B cell (primary cell): ENCODE results near the gene RPS6KL1.

Source experiments
- CTCF ChIP-seq: fragments of 200-600 bp; IDR thresholded peaks from one replicate; pipeline ENCODE4 v1.8.0; 2022; ENCODE audit warnings: antibody characterized with exemption, mild to moderate bottlenecking
- EZH2 ChIP-seq: IDR thresholded peaks from 2 replicates; pipeline ENCODE4 v1.6.1; 2012; ENCODE audit warnings: borderline replicate concordance, low read depth, mild to moderate bottlenecking, moderate library complexity, low read length; ENCODE audit not compliant: insufficient read depth, poor library complexity, severe bottlenecking

- no peak for TF ChIP-seq CTCF
- no peak for TF ChIP-seq EZH2
These were observed 36.6 kb upstream of the RPS6KL1 start for GRCh38 chr14:74959596-74960180.
